ENCODE data around the gene DISC1.
A peak's percentile ranks its signal among the peaks of the same experiment; 100 is the strongest.

Gene DISC1

DNA sequence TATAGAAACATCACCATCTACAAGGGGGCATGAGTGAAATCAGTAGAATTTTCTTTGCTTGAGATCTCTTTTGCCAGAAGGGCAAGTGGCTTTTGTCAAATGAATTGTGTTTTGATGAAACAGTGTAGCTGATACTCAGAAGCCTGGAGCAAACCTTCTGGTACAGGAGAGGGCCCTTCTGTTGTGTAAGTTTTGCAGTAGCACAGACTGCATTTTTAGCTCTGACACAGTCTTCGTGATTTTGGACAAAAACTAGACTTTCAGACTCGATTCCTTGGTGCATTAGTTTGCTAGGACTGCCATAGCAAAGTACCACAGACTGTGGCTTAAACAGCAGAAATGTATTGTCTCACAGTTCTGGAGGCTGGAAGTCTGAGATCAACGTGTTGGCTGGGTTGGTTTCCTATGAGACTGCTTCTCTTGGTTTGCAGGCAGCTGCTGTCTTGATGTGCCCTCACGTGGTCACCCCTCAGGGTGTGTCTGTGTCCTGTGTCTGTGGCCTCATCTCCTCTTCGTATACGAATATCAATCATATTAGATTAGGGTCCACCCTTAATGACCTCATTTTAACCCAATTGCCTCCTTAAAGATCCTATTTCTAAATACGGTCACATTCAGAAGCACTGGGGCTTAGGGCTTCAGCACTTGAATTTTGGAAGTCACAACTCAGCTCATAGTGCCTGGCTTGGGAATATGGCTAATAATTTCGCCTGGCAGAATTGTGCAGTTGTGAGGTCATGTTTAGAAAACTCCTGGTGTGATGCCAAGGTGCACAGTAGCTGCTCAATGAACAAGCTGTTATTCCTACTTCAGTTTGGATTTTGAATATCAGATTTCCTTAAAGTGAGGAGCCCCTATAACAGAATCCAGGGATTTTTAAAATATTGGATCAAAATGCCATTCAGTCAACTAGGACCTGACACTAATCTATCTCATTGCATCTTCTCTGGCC is 21.2 kb upstream of the DISC1 start:
- no peaks in the 10 kb centered on the region for H3K27me3 ChIP-seq (ENCODE audit: insufficient read depth, poor library complexity, severe bottlenecking)
- DNase-seq (ENCODE audit: low read depth in 1 of 2, low spot score in 1 of 2), result no peak
- no peak overlapping the region for H3K4me3 ChIP-seq (replicated peaks; ENCODE audit: insufficient read depth, low read length)
- no peak overlapping the region for H3K27ac ChIP-seq (replicated peaks)
- no peak for TF ChIP-seq GABPA (IDR thresholded peaks at IDR 0.05; ENCODE audit: low read depth)
- TF ChIP-seq SPI1 (IDR thresholded peaks at IDR 0.05; ENCODE audit: borderline replicate concordance, low read depth), result no peak
- TF ChIP-seq, protein P1, sequence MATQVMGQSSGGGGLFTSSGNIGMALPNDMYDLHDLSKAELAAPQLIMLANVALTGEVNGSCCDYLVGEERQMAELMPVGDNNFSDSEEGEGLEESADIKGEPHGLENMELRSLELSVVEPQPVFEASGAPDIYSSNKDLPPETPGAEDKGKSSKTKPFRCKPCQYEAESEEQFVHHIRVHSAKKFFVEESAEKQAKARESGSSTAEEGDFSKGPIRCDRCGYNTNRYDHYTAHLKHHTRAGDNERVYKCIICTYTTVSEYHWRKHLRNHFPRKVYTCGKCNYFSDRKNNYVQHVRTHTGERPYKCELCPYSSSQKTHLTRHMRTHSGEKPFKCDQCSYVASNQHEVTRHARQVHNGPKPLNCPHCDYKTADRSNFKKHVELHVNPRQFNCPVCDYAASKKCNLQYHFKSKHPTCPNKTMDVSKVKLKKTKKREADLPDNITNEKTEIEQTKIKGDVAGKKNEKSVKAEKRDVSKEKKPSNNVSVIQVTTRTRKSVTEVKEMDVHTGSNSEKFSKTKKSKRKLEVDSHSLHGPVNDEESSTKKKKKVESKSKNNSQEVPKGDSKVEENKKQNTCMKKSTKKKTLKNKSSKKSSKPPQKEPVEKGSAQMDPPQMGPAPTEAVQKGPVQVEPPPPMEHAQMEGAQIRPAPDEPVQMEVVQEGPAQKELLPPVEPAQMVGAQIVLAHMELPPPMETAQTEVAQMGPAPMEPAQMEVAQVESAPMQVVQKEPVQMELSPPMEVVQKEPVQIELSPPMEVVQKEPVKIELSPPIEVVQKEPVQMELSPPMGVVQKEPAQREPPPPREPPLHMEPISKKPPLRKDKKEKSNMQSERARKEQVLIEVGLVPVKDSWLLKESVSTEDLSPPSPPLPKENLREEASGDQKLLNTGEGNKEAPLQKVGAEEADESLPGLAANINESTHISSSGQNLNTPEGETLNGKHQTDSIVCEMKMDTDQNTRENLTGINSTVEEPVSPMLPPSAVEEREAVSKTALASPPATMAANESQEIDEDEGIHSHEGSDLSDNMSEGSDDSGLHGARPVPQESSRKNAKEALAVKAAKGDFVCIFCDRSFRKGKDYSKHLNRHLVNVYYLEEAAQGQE (IDR thresholded peaks at IDR 0.05; ENCODE audit: insufficient replicate concordance, low read depth), result no peak
- TF ChIP-seq, protein P2, sequence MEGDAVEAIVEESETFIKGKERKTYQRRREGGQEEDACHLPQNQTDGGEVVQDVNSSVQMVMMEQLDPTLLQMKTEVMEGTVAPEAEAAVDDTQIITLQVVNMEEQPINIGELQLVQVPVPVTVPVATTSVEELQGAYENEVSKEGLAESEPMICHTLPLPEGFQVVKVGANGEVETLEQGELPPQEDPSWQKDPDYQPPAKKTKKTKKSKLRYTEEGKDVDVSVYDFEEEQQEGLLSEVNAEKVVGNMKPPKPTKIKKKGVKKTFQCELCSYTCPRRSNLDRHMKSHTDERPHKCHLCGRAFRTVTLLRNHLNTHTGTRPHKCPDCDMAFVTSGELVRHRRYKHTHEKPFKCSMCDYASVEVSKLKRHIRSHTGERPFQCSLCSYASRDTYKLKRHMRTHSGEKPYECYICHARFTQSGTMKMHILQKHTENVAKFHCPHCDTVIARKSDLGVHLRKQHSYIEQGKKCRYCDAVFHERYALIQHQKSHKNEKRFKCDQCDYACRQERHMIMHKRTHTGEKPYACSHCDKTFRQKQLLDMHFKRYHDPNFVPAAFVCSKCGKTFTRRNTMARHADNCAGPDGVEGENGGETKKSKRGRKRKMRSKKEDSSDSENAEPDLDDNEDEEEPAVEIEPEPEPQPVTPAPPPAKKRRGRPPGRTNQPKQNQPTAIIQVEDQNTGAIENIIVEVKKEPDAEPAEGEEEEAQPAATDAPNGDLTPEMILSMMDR (IDR thresholded peaks at IDR 0.05; ENCODE audit: insufficient read depth, low read length), result no peak
- TF ChIP-seq POLR2AphosphoS5 (IDR thresholded peaks at IDR 0.05; ENCODE audit: low read depth), result no peak

DNA sequence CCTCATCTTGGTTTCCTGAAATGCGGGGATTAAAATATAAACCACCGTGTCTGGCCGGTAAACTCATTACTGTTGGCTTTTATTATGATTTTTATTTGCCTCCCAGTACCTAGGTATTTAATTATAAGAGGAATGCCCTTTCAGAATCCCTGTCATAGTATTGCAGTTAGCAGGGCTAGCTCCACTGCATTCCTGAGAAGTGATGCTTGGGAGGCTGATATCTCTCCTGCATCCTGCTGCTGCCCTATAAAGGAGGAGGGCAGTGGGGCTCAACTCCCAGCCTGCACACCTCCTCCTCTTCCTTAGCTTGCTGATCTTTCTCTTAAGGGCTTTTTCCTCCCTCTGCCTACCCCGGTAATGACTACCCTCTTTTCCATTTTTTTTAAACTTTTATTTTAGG is 19.9 kb upstream of the DISC1 start:
- TF ChIP-seq SPI1 (IDR thresholded peaks at IDR 0.05; ENCODE audit: borderline replicate concordance, low read depth) (no peak), POLR2AphosphoS5 (IDR thresholded peaks at IDR 0.05; ENCODE audit: low read depth) (no peak), GABPA (IDR thresholded peaks at IDR 0.05; ENCODE audit: low read depth) (no peak)
- TF ChIP-seq, protein P2 (IDR thresholded peaks at IDR 0.05; ENCODE audit: insufficient read depth, low read length), result no peak
- TF ChIP-seq, protein P1 (IDR thresholded peaks at IDR 0.05; ENCODE audit: insufficient replicate concordance, low read depth), result no peak
- no peaks in the 10 kb centered on the region for H3K27me3 ChIP-seq (ENCODE audit: insufficient read depth, poor library complexity, severe bottlenecking)
- DNase-seq (ENCODE audit: low read depth in 1 of 2, low spot score in 1 of 2), result no peak
- H3K27ac ChIP-seq (replicated peaks), result no peak overlapping the region
- H3K4me3 ChIP-seq (replicated peaks; ENCODE audit: insufficient read depth, low read length), result no peak overlapping the region

DNA sequence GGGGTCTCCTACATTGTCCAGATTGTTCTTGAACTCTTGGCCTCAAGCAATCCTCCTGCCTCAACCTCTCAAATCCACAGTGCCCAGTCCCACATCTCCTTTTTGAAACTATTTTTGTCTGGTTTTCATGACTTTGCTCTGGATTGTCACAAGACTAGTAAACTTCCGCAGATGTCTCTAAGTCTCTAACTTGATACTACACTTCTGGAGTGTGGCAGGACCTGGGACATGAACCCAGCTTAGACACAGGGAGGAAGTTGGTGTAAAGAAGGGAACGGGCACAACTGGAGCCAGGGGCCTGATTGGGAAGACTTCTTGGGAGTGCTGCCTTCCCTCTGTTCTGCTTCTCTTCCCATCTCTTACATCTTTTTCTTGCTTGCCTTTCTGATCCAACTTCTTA is 16.2 kb upstream of the DISC1 start:
- Histone ChIP-seq H3K27me3 (ENCODE audit: insufficient read depth, poor library complexity, severe bottlenecking) (no peaks in the 10 kb centered on the region), H3K27ac (replicated peaks) (no peak overlapping the region), H3K4me3 (replicated peaks; ENCODE audit: insufficient read depth, low read length) (no peak overlapping the region)
- TF ChIP-seq POLR2AphosphoS5 (IDR thresholded peaks at IDR 0.05; ENCODE audit: low read depth), result no peak
- no peak for DNase-seq (ENCODE audit: low read depth in 1 of 2, low spot score in 1 of 2)

DNA sequence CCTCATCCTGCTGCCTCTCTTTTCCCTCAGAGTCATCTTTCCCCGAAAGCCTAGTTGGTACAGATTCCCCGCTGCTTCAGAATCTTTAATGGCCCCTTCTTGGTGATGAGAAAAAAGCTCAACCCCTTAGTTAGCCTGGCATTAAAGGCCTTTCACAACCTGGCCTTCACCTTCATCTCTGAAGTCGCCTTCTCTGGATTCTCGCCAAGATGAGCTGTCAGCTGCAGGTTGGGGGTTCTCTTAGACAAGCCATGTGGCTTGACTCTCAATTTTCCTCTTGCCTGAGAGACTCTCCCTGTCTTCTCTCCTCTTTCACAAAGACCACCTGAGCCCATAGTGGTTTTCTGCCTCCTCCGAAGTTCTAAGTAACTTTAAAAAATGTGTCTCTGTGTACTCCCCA is 15.5 kb upstream of the DISC1 start:
- H3K27ac ChIP-seq (replicated peaks), result peak overlapping the region; percentile 86
- no peak for TF ChIP-seq POLR2AphosphoS5 (IDR thresholded peaks at IDR 0.05; ENCODE audit: low read depth)
- TF ChIP-seq, protein P1 (IDR thresholded peaks at IDR 0.05; ENCODE audit: insufficient replicate concordance, low read depth), result no peak

More for the DNA sequence above, 15.5 kb upstream of the DISC1 start:
- no peak for DNase-seq (ENCODE audit: low read depth in 1 of 2, low spot score in 1 of 2)
- H3K4me3 ChIP-seq (replicated peaks; ENCODE audit: insufficient read depth, low read length), result no peak overlapping the region
- no peaks in the 10 kb centered on the region for H3K27me3 ChIP-seq (ENCODE audit: insufficient read depth, poor library complexity, severe bottlenecking)

Measured in HL-60 (cell line).